Measurements from ENCODE around the gene VCAN.

The VCAN gene

GRCh38 chr5:83567741-83568140 is 96.2 kb downstream of the VCAN start:
- no peak for DNase-seq (ENCODE audit: low read depth)

DNA sequence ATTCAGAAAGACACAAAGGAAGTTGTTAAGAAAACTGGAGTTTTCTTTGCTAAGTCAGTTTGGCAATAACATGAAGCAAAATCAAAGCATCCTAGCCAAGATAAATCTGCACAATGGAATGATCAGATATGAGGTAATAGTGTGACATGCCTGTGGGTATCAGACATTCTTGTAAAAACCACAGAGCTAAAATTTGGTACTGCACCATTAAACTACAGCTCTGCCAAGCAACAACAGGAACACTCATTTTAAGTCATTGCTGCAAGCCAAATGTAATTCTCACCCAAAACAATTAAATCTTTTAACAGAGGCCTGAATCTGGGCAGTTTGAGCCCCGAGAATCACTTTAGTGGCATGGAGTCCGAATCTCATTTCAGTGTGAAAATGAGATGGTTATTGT is 96.6 kb downstream of the VCAN start:
- DNase-seq (ENCODE audit: low read depth) = no peak

DNA sequence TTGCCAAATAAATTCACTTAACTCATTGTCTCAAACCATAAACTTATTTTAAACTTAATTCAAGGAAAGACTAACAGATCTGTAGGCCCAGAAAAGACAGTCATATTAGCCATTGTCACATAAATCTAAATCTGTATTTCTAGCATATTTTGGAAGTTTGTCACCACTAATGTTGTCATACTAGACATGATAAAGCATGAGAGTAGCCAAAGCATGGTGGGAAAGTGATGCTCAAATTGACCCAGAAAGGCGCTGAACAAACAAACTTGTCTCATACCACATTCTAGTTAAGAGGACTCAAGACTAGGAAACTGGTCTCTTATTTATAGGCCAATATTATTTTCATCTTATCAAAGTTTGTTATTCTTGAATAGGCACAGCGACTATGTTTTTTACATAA is 99.4 kb downstream of the VCAN start:
- DNase-seq (ENCODE audit: low read depth) = no peak

DNA sequence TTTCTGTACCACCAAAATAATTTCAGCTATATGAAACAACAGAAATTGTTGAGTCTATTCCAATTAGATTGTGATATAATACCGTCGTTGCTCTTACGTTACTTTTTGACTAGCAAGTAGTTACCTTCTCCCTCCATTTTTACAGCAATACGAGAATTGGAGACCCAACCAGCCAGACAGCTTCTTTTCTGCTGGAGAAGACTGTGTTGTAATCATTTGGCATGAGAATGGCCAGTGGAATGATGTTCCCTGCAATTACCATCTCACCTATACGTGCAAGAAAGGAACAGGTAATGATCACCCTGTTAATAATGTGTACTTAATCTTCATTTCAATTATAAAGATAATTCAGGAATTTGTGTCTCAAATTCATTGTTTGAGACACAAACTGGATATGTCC is 100.7 kb downstream of the VCAN start:
- no peak for DNase-seq (ENCODE audit: low read depth)

GRCh38 chr5:83576341-83576740 is 104.8 kb downstream of the VCAN start:
- no peak for DNase-seq (ENCODE audit: low read depth)

GRCh38 chr5:83577036-83577636 is 105.6 kb downstream of the VCAN start:
- no peak for DNase-seq (ENCODE audit: low read depth)

DNA sequence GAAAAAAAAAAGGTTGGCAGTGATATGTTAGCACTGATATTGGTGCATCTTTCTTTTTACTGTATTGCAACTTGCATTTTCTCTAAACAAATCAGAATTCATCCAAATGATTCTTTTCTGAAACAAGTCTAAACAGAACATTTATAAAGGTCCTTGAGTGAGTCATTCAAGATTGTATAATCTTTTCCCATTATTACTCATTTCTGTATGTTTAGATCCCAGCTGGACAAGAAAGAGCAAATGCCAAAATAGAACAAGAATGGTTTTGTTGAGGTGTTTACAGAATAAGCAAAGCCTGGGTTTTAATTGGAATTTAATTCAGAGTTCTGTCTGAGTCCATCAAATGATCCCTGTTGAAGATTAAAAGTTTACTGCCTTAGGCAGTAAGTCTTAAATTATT is 112.3 kb downstream of the VCAN start:
- DNase-seq (ENCODE audit: low read depth) = no peak

GRCh38 chr5:83586874-83587776 is 115.6 kb downstream of the VCAN start:
- no peak for DNase-seq (ENCODE audit: low read depth)

GRCh38 chr5:83589786-83590185 is 118.2 kb downstream of the VCAN start:
- DNase-seq (ENCODE audit: low read depth) = no peak

DNA sequence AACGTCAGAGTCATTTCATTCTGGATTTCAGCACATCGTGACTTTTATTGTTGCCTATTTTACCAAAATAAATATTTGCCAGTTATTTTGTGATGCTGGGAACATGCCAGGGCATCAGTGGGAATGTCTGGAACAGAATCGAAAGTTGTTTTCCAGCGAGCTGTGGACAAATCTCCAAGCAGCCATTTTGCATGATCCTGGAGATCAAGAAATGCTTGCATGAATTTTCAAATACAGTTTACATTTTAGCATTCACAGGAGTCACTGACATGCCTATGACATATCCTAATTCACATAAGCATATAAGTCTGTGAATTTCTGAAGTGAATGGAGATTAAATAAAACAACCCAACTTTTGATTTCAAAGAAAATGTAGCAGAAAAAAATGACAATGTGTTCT is 119.4 kb downstream of the VCAN start:
- no peak for DNase-seq (ENCODE audit: low read depth)

DNA sequence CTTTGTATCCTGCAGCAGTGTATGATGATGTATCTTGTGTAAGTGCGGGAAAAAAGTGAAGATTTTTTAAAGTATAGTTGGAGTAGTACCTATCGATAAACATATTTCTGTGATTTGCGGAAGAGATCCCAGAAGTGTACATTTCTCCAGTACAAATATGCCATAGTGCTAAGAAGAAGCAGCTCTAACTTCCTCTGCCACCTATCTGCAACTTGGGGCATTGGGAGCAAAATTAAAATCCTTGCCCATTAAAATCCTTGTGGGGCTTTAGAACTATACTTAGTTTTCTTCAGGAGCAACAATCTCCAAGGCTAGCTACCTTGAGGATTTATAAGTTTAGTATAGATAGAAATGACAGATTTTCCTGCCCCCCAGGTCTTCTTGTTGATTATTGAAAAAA is 123.7 kb downstream of the VCAN start:
- DNase-seq (ENCODE audit: low read depth) = no peak

DNA sequence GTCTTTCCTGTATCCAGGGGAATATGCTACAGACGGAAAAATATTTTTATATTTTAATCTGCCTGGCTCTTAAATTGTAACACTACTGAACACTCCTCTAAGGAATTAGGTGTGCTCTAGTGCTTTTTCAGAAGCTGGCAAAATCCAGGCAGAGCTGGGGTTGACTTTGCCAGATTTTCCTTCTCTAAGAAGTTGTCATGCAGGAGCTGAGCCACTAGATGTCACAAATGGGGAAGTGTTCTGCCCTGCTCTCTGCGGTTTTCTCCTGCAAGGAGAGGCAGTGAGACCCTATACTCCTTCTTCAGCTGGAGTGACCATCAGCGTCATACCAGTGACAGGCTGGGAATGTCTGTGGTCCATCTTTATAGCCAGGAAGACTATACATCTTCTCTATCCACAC is 136.6 kb downstream of the VCAN start:
- no peak for DNase-seq (ENCODE audit: low read depth)

DNA sequence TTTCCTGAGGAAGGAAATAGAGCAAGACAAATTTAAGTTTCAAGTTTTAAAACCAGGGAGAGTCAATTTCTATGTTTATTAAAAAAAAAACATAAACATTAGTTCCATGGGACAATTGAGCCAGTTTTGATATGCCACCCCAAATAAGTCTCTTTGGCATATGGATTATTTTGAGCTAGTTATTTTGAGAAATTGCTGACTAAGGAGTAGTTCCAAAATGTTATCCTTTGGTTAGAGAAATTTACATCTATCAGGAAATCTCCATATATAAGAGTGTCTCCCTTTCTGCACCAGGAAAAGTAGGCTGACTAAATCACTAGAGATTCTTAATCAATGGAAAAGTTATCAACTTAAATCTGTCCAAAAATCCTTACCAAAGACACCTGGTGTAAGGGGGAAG is 143.3 kb downstream of the VCAN start:
- no peak for DNase-seq (ENCODE audit: low read depth)

GRCh38 chr5:83628360-83628759 is 156.8 kb downstream of the VCAN start:
- no peak for DNase-seq (ENCODE audit: low read depth)
